K562 (cell line): ENCODE measurements around the gene MAP1LC3B2. TPM values are rescaled to one million over a fixed set of nuclear protein-coding genes. Genes with fewer than 3 reads are reported as not detected.

Source experiments
- ATAC-seq: fragments of 200-7000 bp; cut with Tn5 transposase; 3 replicates; pipeline ENCODE4 v1.9.1; 2020; ENCODE audit warnings: moderate library complexity
- BruUV-seq: library from RNA; stranded (reverse); fragments of 400-500 nt; replicated peaks from 2 replicates; lab custom pipeline; 2021; lab: Mats Ljungman, UMichigan
- CTCF ChIA-PET: fragments of 300-600 bp; formaldehyde crosslinking; extraction: SDS; loops from one replicate; lab custom pipeline; 2021; ENCODE audit warnings: low intra/inter-chr PET ratio; lab: Yijun Ruan, JAX
- POLR2A ChIA-PET: fragments of 300-600, 350-650 bp; sonication (Branson Sonifier 250); formaldehyde crosslinking; extraction: SDS; loops from one replicate; lab custom pipeline; 2021; ENCODE audit warnings: antibody characterized with exemption, inconsistent platforms; lab: Yijun Ruan, JAX
- DNase-seq, 4 experiments: peaks; one replicate each; pipeline versions ENCODE4 v3.0.0 to v3.0.0-alpha.2; 2011 to 2018; ENCODE audit warnings: low spot score in 3 of 4, mixed read lengths in 3 of 4; ENCODE audit errors: extremely low read depth in 1 of 4
- FAIRE-seq: peaks from 2 replicates; lab custom pipeline; 2011; peaks lifted over from hg19 to GRCh38; lab: Jason Lieb, UNC
- H2AFZ ChIP-seq: 2 replicates; pipeline ENCODE4 v1.6.0; 2011; ENCODE audit warnings: low read depth, low read length, control low read depth, inconsistent platforms
- H3K27ac ChIP-seq: fragments of 200-600 bp; 3 replicates; pipeline ENCODE4 v1.8.0; 2011; ENCODE audit warnings: low read depth, mild to moderate bottlenecking, control low read depth, inconsistent platforms, low read length, moderate library complexity, mixed read lengths; ENCODE audit errors: extremely low read depth
- H3K27me3 ChIP-seq, 2 experiments: fragments of 300-600 bp in 1 of 2; 2 replicates in 1 of 2; 3 replicates in 1 of 2; pipeline versions ENCODE4 v1.6.0 to v1.8.0; 2011; ENCODE audit warnings: inconsistent platforms in 2 of 2, low read length in 2 of 2, mild to moderate bottlenecking in 1 of 2, mixed read lengths in 1 of 2, moderate library complexity in 1 of 2; ENCODE audit not compliant: control insufficient read depth in 2 of 2, insufficient read depth in 2 of 2
- H3K36me3 ChIP-seq: fragments of 300-600 bp; 3 replicates; pipeline ENCODE4 v1.8.0; 2011; ENCODE audit warnings: mild to moderate bottlenecking, low read length, inconsistent platforms; ENCODE audit not compliant: control insufficient read depth, insufficient read depth
- H3K4me1 ChIP-seq, 2 experiments: fragments of 200-600 bp in 1 of 2; replicated peaks in 1 of 2; 2 replicates in 1 of 2; 3 replicates in 1 of 2; pipeline versions ENCODE4 v1.5.1 to v1.8.0; 2011; ENCODE audit warnings: inconsistent platforms in 2 of 2, low read length in 2 of 2, mild to moderate bottlenecking in 1 of 2, mixed read lengths in 1 of 2, moderate library complexity in 1 of 2; ENCODE audit not compliant: control insufficient read depth in 2 of 2, insufficient read depth in 2 of 2
- H3K4me2 ChIP-seq: 2 replicates; pipeline ENCODE4 v1.6.1; 2011; ENCODE audit warnings: low read length, control low read depth, inconsistent platforms, mixed read lengths; ENCODE audit not compliant: insufficient read depth
- H3K4me3 ChIP-seq: fragments of 200-600 bp; sonication (generic), shearing (Covaris generic); 2 replicates; pipeline ENCODE4 v1.5.1; 2016; ENCODE audit warnings: control low read depth, inconsistent platforms
- H3K79me2 ChIP-seq: fragments of 200-600 bp; 3 replicates; pipeline ENCODE4 v1.8.0; 2011; ENCODE audit warnings: low read length, inconsistent platforms; ENCODE audit not compliant: control insufficient read depth, insufficient read depth
- H3K9ac ChIP-seq, 2 experiments: 2 replicates each; pipeline versions ENCODE4 v1.6.0 to v1.6.1; 2011; ENCODE audit warnings: low read depth in 2 of 2, low read length in 2 of 2, control low read depth in 1 of 2, inconsistent platforms in 1 of 2, mild to moderate bottlenecking in 1 of 2, mixed read lengths in 1 of 2; ENCODE audit not compliant: insufficient read depth in 1 of 2
- H3K9me1 ChIP-seq: one replicate; pipeline ENCODE4 v1.6.0; 2011; ENCODE audit warnings: inconsistent platforms, mild to moderate bottlenecking, low read length, moderate library complexity; ENCODE audit not compliant: control insufficient read depth, insufficient read depth
- H3K9me3 ChIP-seq: replicated peaks from 2 replicates; pipeline ENCODE4 v1.5.1; 2011; ENCODE audit warnings: low read depth, low read length, inconsistent platforms; ENCODE audit not compliant: control insufficient read depth, insufficient read depth
- H4K20me1 ChIP-seq: replicated peaks from 2 replicates; pipeline ENCODE4 v1.6.1; 2011; ENCODE audit warnings: low read length, inconsistent platforms, mixed read lengths; ENCODE audit not compliant: control insufficient read depth, insufficient read depth
- ADNP ChIP-seq: fragments of 200-800 bp; sonication (Bioruptor generic); IDR thresholded peaks from 2 replicates; pipeline ENCODE4 v1.6.1; 2016; ENCODE audit warnings: missing genetic modification characterization, missing compliant biosample characterization
- BCOR ChIP-seq: fragments of 450-650 bp; IDR thresholded peaks from 2 replicates; pipeline ENCODE4 v1.6.1; 2016
- HDAC1 ChIP-seq, 2 experiments: fragments of 450-650 bp; IDR thresholded peaks; 2 replicates each; pipeline ENCODE4 v1.6.1; 2016 to 2017; ENCODE audit warnings: inconsistent platforms in 1 of 2, mild to moderate bottlenecking in 1 of 2, moderate library complexity in 1 of 2
- KDM1A ChIP-seq, 2 experiments: fragments of 450-650 bp; IDR thresholded peaks; 2 replicates each; pipeline ENCODE4 v1.6.1; 2016; ENCODE audit warnings: mild to moderate bottlenecking in 2 of 2
- MLLT1 ChIP-seq, 2 experiments: fragments of 450-650 bp; IDR thresholded peaks; 2 replicates each; pipeline ENCODE4 v1.6.1; 2016
- NR3C1 ChIP-seq: sonication (generic); formaldehyde crosslinking; IDR thresholded peaks from 2 replicates; pipeline ENCODE4 v1.8.1; 2022; ENCODE audit warnings: missing genetic modification reagents
- POLR3A ChIP-seq: IDR thresholded peaks from 2 replicates; pipeline ENCODE4 v1.6.1; 2011; ENCODE audit warnings: borderline replicate concordance, mild to moderate bottlenecking, moderate library complexity; ENCODE audit not compliant: insufficient read length, insufficient read depth; ENCODE audit errors: extremely low read depth
- RBM25 ChIP-seq: fragments of 200-400 bp; formaldehyde crosslinking; IDR thresholded peaks from 2 replicates; pipeline ENCODE4 v1.6.1; 2018; ENCODE audit warnings: low read length, low read depth, moderate library complexity; ENCODE audit not compliant: severe bottlenecking
- SMARCA5 ChIP-seq: fragments of 450-650 bp; IDR thresholded peaks from 2 replicates; pipeline ENCODE4 v1.6.1; 2016
- ZFP36 ChIP-seq: fragments of 150-350 bp; IDR thresholded peaks from 2 replicates; pipeline ENCODE4 v1.6.1; 2018; ENCODE audit warnings: low read length, low read depth; ENCODE audit not compliant: partially characterized antibody
- ZNF431 ChIP-seq: sonication (generic); formaldehyde crosslinking; IDR thresholded peaks from 2 replicates; pipeline ENCODE4 v1.8.0; 2022; ENCODE audit warnings: mild to moderate bottlenecking, missing genetic modification reagents
- ZNF644 ChIP-seq: fragments of 200-800 bp; sonication (Bioruptor generic); IDR thresholded peaks from 2 replicates; pipeline ENCODE4 v1.6.1; 2016; ENCODE audit warnings: low read depth, missing genetic modification characterization, missing compliant biosample characterization
- ZZZ3 ChIP-seq: fragments of 450-650 bp; IDR thresholded peaks from 2 replicates; pipeline ENCODE4 v1.6.1; 2016; ENCODE audit warnings: antibody characterized with exemption, mild to moderate bottlenecking, moderate library complexity
- WGBS: fragments of 100-300 bp; shearing (Covaris generic); methylation state at CpG from one replicate; pipeline ENCODE4 v1.1.6; 2016; ENCODE audit warnings: low coverage, mixed read lengths; ENCODE audit not compliant: insufficient coverage; ENCODE audit errors: missing lambda C conversion rate; 5-methylcytosine and 5-hydroxymethylcytosine counted together
- in situ Hi-C: fragments of 300-500 bp; cut with MboI; formaldehyde crosslinking; loops from 4 replicates; pipeline ENCODE4 v1.15.0; 2018; ENCODE audit warnings: inconsistent platforms, mixed read lengths
- intact Hi-C: fragments of 100-400 bp; cut with micrococcal nuclease; formaldehyde crosslinking; loops from 2 replicates; pipeline ENCODE4 v1.14.2; 2022
- polyA plus RNA-seq, 8 experiments: library from polyadenylated mRNA; depleted of rRNA in 4 of 8; stranded (reverse) in 5 of 8; unstranded in 3 of 8; fragments of >200 nt; fragmentation: Nextera tagmentation in 2 of 8; fragmentation: Illumina TruSeq in 1 of 8; extraction: Ambion mirVana in 2 of 8; extraction: Trizol in 1 of 8; gene quantifications; 2 replicates each; pipeline versions ENCODE4 v1.2.1 to v1.2.3, GENCODE V29; 2011 to 2014; ENCODE audit warnings: inconsistent platforms in 1 of 8, missing spikeins in 1 of 8
- total RNA-seq, 7 experiments: library from RNA; depleted of rRNA in 6 of 7; stranded (reverse); fragments of >200 nt in 6 of 7; fragmentation: Illumina TruSeq in 2 of 7; extraction: Trizol in 2 of 7; gene quantifications; 2 replicates each; pipeline versions ENCODE4 v1.2.1 to v1.2.3, GENCODE V29; 2011 to 2021; ENCODE audit warnings: low replicate concordance in 1 of 7

MAP1LC3B2 gene
- total and polyA plus RNA-seq, 9 of the 15 experiments (the other 6 are each of a cell fraction or from before 2014, with no cell fraction given) = 0.53 to 2.8 (median 0.76) TPM; not detected in 2

DNA sequence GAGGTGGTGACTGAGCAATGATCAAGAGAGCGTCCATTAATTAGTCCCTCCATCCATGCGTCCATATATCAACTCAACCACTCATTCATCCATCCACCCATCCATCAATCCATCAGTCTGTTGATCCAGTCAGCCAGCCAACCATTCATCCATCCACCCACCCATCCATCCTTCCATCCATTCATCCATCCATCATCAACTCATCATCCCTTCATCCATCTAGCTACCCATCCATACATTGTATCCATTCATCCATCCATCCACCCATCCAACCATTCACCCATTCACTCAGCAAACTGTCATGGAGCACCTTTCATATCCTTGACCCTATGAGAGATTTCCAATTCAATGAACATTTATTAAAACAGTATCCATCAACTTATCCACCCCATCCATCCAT lies 28.1 kb downstream of the MAP1LC3B2 start (continued):
- TF ChIP-seq MLLT1 (IDR thresholded peaks at IDR 0.05) (no peak), NR3C1 (CRISPR knock-in tag) (no peak), POLR3A (no peak), HDAC1 (IDR thresholded peaks at IDR 0.05) (0 out of 4 replicates have a peak, but pooled peaks of 1 of the 2 experiments have one; percentile 21)

GRCh38 chr12:116588390-116589028 lies 29.3 kb downstream of the MAP1LC3B2 start:
- no peak for TF ChIP-seq ZZZ3
- TF ChIP-seq ZFP36 = peak; percentile 71
- no peak for TF ChIP-seq ZNF644 (tag)
- 0 out of 2 replicates have a peak, but pooled peaks have one; percentile 39 for TF ChIP-seq SMARCA5
- peak; percentile 97 for TF ChIP-seq RBM25
- TF ChIP-seq KDM1A (IDR thresholded peaks at IDR 0.05) = peak; percentile 32 to 49; a peak in 3 of 4 replicates
- peak; percentile 30; the same call in 1 of the 2 replicates for TF ChIP-seq ADNP (tag)
- no peak for TF ChIP-seq ZNF431 (CRISPR knock-in tag)
- peak; percentile 89 for TF ChIP-seq BCOR
- POLR2A ChIA-PET = interaction anchor here (0.6 kb wide), 1 partner anchor 8 kb away, joined by 3 read pairs; no protein-coding TSS in a partner anchor
- WGBS = 57% methylated on average over 5 of the region's 5 CpGs

More at GRCh38 chr12:116588390-116589028, 29.3 kb downstream of the MAP1LC3B2 start:
- H3K36me3 ChIP-seq = no peaks in the 10 kb centered on the region
- no peak overlapping the region for H2AFZ ChIP-seq
- no peaks in the 10 kb centered on the region for H3K27me3 ChIP-seq
- ATAC-seq (no peak), FAIRE-seq (no peak), DNase-seq (no peak)
- H3K27ac ChIP-seq = no peak overlapping the region
- no peaks in the 10 kb centered on the region for H3K9me1 ChIP-seq
- no peaks in the 10 kb centered on the region for H4K20me1 ChIP-seq
- H3K4me3 ChIP-seq = no peak overlapping the region
- H3K4me1 ChIP-seq = peaks cover 8 to 11% of the 10 kb centered on the region in 2 experiments
- in situ Hi-C loops (no loop called here), intact Hi-C loops (no loop called here)
- H3K9ac ChIP-seq = no peak overlapping the region; a peak in 1 of 4 replicates
- CTCF ChIA-PET = no interaction called here
- H3K79me2 ChIP-seq = no peaks in the 10 kb centered on the region
- no peak overlapping the region for H3K4me2 ChIP-seq
- no peaks in the 10 kb centered on the region; the same call in 1 of the 2 replicates for H3K9me3 ChIP-seq
- no TSS peak for BruUV-seq
